Amygdala (tissue), 56 donors: ENCODE results near the gene STIM2.
A peak's percentile ranks its signal among the peaks of the same experiment; 100 is the strongest.
"Not testable (repeated sequence)": the region's sequence is repeated elsewhere in the genome, so short reads cannot be mapped to it uniquely, and the experiment has no call there.

Experiments used
- DNase-seq, 56 donors: peaks; one replicate each; lab custom pipeline; 2025; lab: John Stamatoyannopoulos, UW

The STIM2 gene

GRCh38 chr4:27020603-27021002, 160.0 kb downstream of the STIM2 start:
- DNase-seq, result no peak

GRCh38 chr4:27022963-27023362, 162.3 kb downstream of the STIM2 start:
- DNase-seq, result no peak

GRCh38 chr4:27023366-27023765, 162.7 kb downstream of the STIM2 start:
- DNase-seq, result no peak

GRCh38 chr4:27024805-27025204, 164.2 kb downstream of the STIM2 start:
- DNase-seq, result peak in 5 of 56 donors; percentile 1 to 10 (median 7)

- DNase-seq, result no peak
Measured at GRCh38 chr4:27027428-27027827, 166.8 kb downstream of the STIM2 start.

GRCh38 chr4:27035127-27035526, 174.5 kb downstream of the STIM2 start:
- not testable (repeated sequence) for DNase-seq

- no peak for DNase-seq
Measured at GRCh38 chr4:27040356-27040755, 179.7 kb downstream of the STIM2 start.

GRCh38 chr4:27042411-27042810, 181.8 kb downstream of the STIM2 start:
- DNase-seq, result no peak

- DNase-seq, result no peak
Measured at GRCh38 chr4:27043200-27043599, 182.6 kb downstream of the STIM2 start.

GRCh38 chr4:27046851-27047250, 186.2 kb downstream of the STIM2 start:
- DNase-seq, result no peak

GRCh38 chr4:27048429-27049238, 188.0 kb downstream of the STIM2 start:
- DNase-seq, result peak in 2 of 56 donors; percentile 20 to 59

- DNase-seq, result no peak
Measured at GRCh38 chr4:27049239-27049829, 188.7 kb downstream of the STIM2 start.

- DNase-seq, result no peak
Measured at GRCh38 chr4:27050731-27051130, 190.1 kb downstream of the STIM2 start.

- peak in 1 of 56 donors; percentile 12 for DNase-seq
Measured at GRCh38 chr4:27055221-27055760, 194.7 kb downstream of the STIM2 start.

GRCh38 chr4:27056281-27056680, 195.6 kb downstream of the STIM2 start:
- DNase-seq, result no peak

- no peak for DNase-seq
Measured at GRCh38 chr4:27057053-27057452, 196.4 kb downstream of the STIM2 start.

- no peak for DNase-seq
Measured at GRCh38 chr4:27057662-27058061, 197.0 kb downstream of the STIM2 start.

GRCh38 chr4:27058819-27059406, 198.3 kb downstream of the STIM2 start:
- no peak for DNase-seq

- DNase-seq, result no peak
Measured at GRCh38 chr4:27059446-27059845, 198.8 kb downstream of the STIM2 start.

GRCh38 chr4:27062256-27062655, 201.6 kb downstream of the STIM2 start:
- DNase-seq, result no peak

GRCh38 chr4:27066591-27066990, 205.9 kb downstream of the STIM2 start:
- DNase-seq, result peak in 1 of 56 donors; percentile 10
